GM23338 (cell line): ENCODE data around the gene BTBD1. TPM values are rescaled to one million over a fixed set of nuclear protein-coding genes. Genes with fewer than 3 reads are reported as not detected.
"Not testable (repeated sequence)": the region's sequence is repeated elsewhere in the genome, so short reads cannot be mapped to it uniquely, and the experiment has no call there.

ENCODE experiments used
- ATAC-seq: fragments of 200-7000 bp; cut with Tn5 transposase; 3 replicates; pipeline ENCODE4 v1.9.1; 2020
- DNase-seq: peaks from one replicate; pipeline ENCODE4 v3.0.0-alpha.2; 2015; ENCODE audit warnings: low spot score
- H2AFZ ChIP-seq: fragments of 200-600 bp; sonication (generic); 2 replicates; pipeline ENCODE4 v1.8.0; 2016; ENCODE audit warnings: antibody characterized with exemption, mild to moderate bottlenecking, moderate library complexity
- H3F3A ChIP-seq: fragments of 200-600 bp; sonication (generic); replicated peaks from 2 replicates; pipeline ENCODE4 v1.8.0; 2017; ENCODE audit warnings: antibody characterized with exemption, mixed run types, low read depth
- H3K27ac ChIP-seq: fragments of 200-600 bp; sonication (generic); 2 replicates; pipeline ENCODE4 v1.6.1; 2016; ENCODE audit warnings: low read depth
- H3K27me3 ChIP-seq: fragments of 200-600 bp; sonication (generic); 2 replicates; pipeline ENCODE4 v1.8.0; 2016; ENCODE audit warnings: mild to moderate bottlenecking, mixed run types, moderate library complexity; ENCODE audit not compliant: insufficient read depth
- H3K36me3 ChIP-seq: fragments of 200-600 bp; sonication (generic); 2 replicates; pipeline ENCODE4 v1.8.0; 2016; ENCODE audit warnings: mild to moderate bottlenecking; ENCODE audit not compliant: insufficient read depth
- H3K4me1 ChIP-seq: fragments of 200-600 bp; sonication (generic); 2 replicates; pipeline ENCODE4 v1.8.0; 2016; ENCODE audit warnings: mild to moderate bottlenecking, moderate library complexity; ENCODE audit not compliant: insufficient read depth
- H3K4me2 ChIP-seq: fragments of 200-600 bp; sonication (generic); 2 replicates; pipeline ENCODE4 v1.7.1; 2017; ENCODE audit warnings: mixed run types
- H3K4me3 ChIP-seq: fragments of 200-600 bp; sonication (generic); 2 replicates; pipeline ENCODE4 v1.6.1; 2016; ENCODE audit warnings: mixed run types
- H3K79me2 ChIP-seq: fragments of 200-600 bp; sonication (generic); replicated peaks from 2 replicates; pipeline ENCODE4 v1.8.0; 2017; ENCODE audit warnings: mild to moderate bottlenecking; ENCODE audit not compliant: insufficient read depth
- H3K9me2 ChIP-seq: fragments of 200-600 bp; sonication (generic); 2 replicates; pipeline ENCODE4 v1.8.0; 2017; ENCODE audit not compliant: insufficient read depth
- H4K20me1 ChIP-seq: fragments of 200-600 bp; sonication (generic); replicated peaks from 2 replicates; pipeline ENCODE4 v1.8.0; 2017; ENCODE audit warnings: mild to moderate bottlenecking; ENCODE audit not compliant: insufficient read depth
- H3K27ac Mint-ChIP-seq: 2 replicates; pipeline ENCODE4 v1.8.0; 2020; ENCODE audit warnings: inconsistent platforms, mild to moderate bottlenecking, moderate library complexity, mixed read lengths
- H3K27me3 Mint-ChIP-seq: 3 replicates; pipeline ENCODE4 v1.8.0; 2022; ENCODE audit warnings: low read depth, mild to moderate bottlenecking, moderate library complexity, mixed read lengths, inconsistent platforms; ENCODE audit not compliant: insufficient read depth, poor library complexity
- H3K36me3 Mint-ChIP-seq: 3 replicates; pipeline ENCODE4 v1.8.0; 2021; ENCODE audit warnings: low read depth, mild to moderate bottlenecking, inconsistent platforms, moderate library complexity, mixed read lengths
- H3K4me1 Mint-ChIP-seq: 3 replicates; pipeline ENCODE4 v1.8.0; 2020; ENCODE audit warnings: mild to moderate bottlenecking, inconsistent platforms, mixed read lengths
- H3K4me3 Mint-ChIP-seq: 3 replicates; pipeline ENCODE4 v1.8.0; 2021; ENCODE audit warnings: moderate library complexity, mild to moderate bottlenecking, inconsistent platforms, mixed read lengths
- H3K9me3 Mint-ChIP-seq: 3 replicates; pipeline ENCODE4 v1.8.0; 2020; ENCODE audit warnings: moderate library complexity, mild to moderate bottlenecking, inconsistent platforms, mixed read lengths
- CTCF ChIP-seq, 2 experiments: fragments of 200-600 bp in 1 of 2; sonication (generic) in 1 of 2; conservative IDR thresholded peaks; 2 replicates each; pipeline versions ENCODE4 v1.5.1 to v1.6.1; 2016 to 2017; ENCODE audit warnings: antibody characterized with exemption in 2 of 2, low read depth in 2 of 2, mild to moderate bottlenecking in 2 of 2, moderate library complexity in 1 of 2
- EZH2phosphoT487 ChIP-seq: fragments of 200-600 bp; sonication (generic); IDR thresholded peaks from one replicate; pipeline ENCODE4 v1.8.1; 2018; ENCODE audit warnings: antibody characterized with exemption; ENCODE audit not compliant: unreplicated experiment
- JUNB ChIP-seq: IDR thresholded peaks from one replicate; pipeline ENCODE4 v1.6.1; 2016; ENCODE audit warnings: antibody characterized with exemption; ENCODE audit not compliant: unreplicated experiment
- NANOG ChIP-seq: IDR thresholded peaks from 2 replicates; pipeline ENCODE4 v1.6.1; 2016; ENCODE audit warnings: antibody characterized with exemption, borderline replicate concordance
- REST ChIP-seq: IDR thresholded peaks from one replicate; pipeline ENCODE4 v1.6.1; 2018; ENCODE audit warnings: antibody characterized with exemption; ENCODE audit not compliant: unreplicated experiment
- STAT1 ChIP-seq: IDR thresholded peaks from one replicate; pipeline ENCODE4 v1.6.1; 2016; ENCODE audit warnings: antibody characterized with exemption; ENCODE audit not compliant: unreplicated experiment
- ZNF331 ChIP-seq: fragments of 250-450 bp; sonication (Bioruptor Pico); IDR thresholded peaks from 2 replicates; pipeline ENCODE4 v1.5.0; 2020; ENCODE audit warnings: low read depth, mild to moderate bottlenecking, moderate library complexity
- polyA plus RNA-seq: library from polyadenylated mRNA; unstranded; fragments of >200 nt; fragmentation: Nextera tagmentation; extraction: Ambion mirVana; gene quantifications from 2 replicates; pipeline ENCODE4 v1.2.1, GENCODE V29; 2016
- total RNA-seq: library from RNA; depleted of rRNA; stranded (reverse); fragments of >200 nt; shearing (Covaris generic); gene quantifications from 2 replicates; pipeline ENCODE4 v1.2.3, GENCODE V29; 2014

BTBD1 gene
- total and polyA plus RNA-seq, 2 experiments from 2014 or later: 12.6 to 66.1 TPM

- H3K4me1 Mint-ChIP-seq: no peaks in the 10 kb centered on the region
- H3K4me2 ChIP-seq: no peak overlapping the region
- peaks cover 54% of the 10 kb centered on the region for H3K36me3 Mint-ChIP-seq
- ATAC-seq: no peak
- no peak overlapping the region for H3K4me3 Mint-ChIP-seq
- H3K36me3 ChIP-seq: peaks cover 12% of the 10 kb centered on the region; the same call in 1 of the 2 replicates
- H3F3A ChIP-seq: no peaks in the 10 kb centered on the region
- H3K27me3 ChIP-seq: no peaks in the 10 kb centered on the region
- no peak for TF ChIP-seq REST
- H4K20me1 ChIP-seq: peaks cover 31% of the 10 kb centered on the region
- H3K4me1 ChIP-seq: no peaks in the 10 kb centered on the region
- no peak for DNase-seq
- no peak overlapping the region for H3K4me3 ChIP-seq
- no peak overlapping the region for H3K27ac ChIP-seq
- no peak overlapping the region for H2AFZ ChIP-seq
- H3K79me2 ChIP-seq: peaks cover 93% of the 10 kb centered on the region
- H3K27ac Mint-ChIP-seq: no peak overlapping the region
- no peaks in the 10 kb centered on the region; the same call in 2 of the 3 replicates for H3K9me3 Mint-ChIP-seq
- no peaks in the 10 kb centered on the region for H3K9me2 ChIP-seq
- no peaks in the 10 kb centered on the region for H3K27me3 Mint-ChIP-seq
These were observed 30.8 kb downstream of the BTBD1 start for GRCh38 chr15:83036253-83036652.

GRCh38 chr15:83031234-83031633 is 35.8 kb downstream of the BTBD1 start:
- H3K4me3 Mint-ChIP-seq, H3K4me3 ChIP-seq, DNase-seq, ATAC-seq, H3K36me3 ChIP-seq, H3K4me1 ChIP-seq, H3K4me1 Mint-ChIP-seq, H3K9me2 ChIP-seq, H4K20me1 ChIP-seq, H3K27ac ChIP-seq, H3K27me3 Mint-ChIP-seq, H3K27me3 ChIP-seq, H3K27ac Mint-ChIP-seq, H3K4me2 ChIP-seq, H3F3A ChIP-seq, H3K9me3 Mint-ChIP-seq, H2AFZ ChIP-seq: not testable (repeated sequence)
- peaks cover 52% of the 10 kb centered on the region for H3K79me2 ChIP-seq
- peaks cover 56% of the 10 kb centered on the region for H3K36me3 Mint-ChIP-seq

DNA sequence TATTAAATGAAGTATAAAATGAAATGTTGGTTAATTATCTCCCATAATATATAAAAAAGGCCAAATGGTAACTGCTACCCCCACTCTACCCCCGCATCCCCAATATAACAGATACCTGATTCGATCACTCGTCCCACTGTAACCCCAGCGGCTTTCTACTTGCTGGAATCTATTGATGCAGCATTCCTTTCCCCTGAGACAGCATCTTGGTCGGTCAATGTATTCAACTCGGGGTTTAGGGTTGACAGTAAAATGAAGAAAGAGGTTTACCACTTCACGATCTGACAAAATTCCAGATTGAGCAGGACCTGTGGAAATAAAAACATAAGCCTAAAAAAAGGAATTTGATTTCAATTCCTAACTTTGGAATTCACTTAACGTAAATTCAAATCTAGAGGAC is 37.0 kb downstream of the BTBD1 start:
- peaks cover 56% of the 10 kb centered on the region for H3K36me3 Mint-ChIP-seq
- Histone ChIP-seq H3K9me2 (no peaks in the 10 kb centered on the region), H3K36me3 (peaks cover 4% of the 10 kb centered on the region), H3K27ac (no peak overlapping the region), H2AFZ (no peak overlapping the region), H3K27me3 (no peaks in the 10 kb centered on the region), H3K4me1 (no peaks in the 10 kb centered on the region), H3K4me2 (no peak overlapping the region), H4K20me1 (peaks cover 10% of the 10 kb centered on the region; the same call in 1 of the 2 replicates), H3K4me3 (no peak overlapping the region), H3F3A (no peaks in the 10 kb centered on the region), H3K79me2 (peaks cover 40% of the 10 kb centered on the region)
- peak; percentile 22 for DNase-seq
- H3K27me3 Mint-ChIP-seq: no peaks in the 10 kb centered on the region
- ATAC-seq: no peak
- H3K9me3 Mint-ChIP-seq: no peaks in the 10 kb centered on the region; the same call in 2 of the 3 replicates
- H3K27ac Mint-ChIP-seq: peak overlapping the region; percentile 60; the same call in 1 of the 2 replicates
- H3K4me1 Mint-ChIP-seq: no peaks in the 10 kb centered on the region
- no peak for TF ChIP-seq CTCF (conservative IDR thresholded peaks at IDR 0.05; ENCODE audit: low read depth in 2 of 2)
- no peak for TF ChIP-seq ZNF331 (CRISPR knock-in tag)
- TF ChIP-seq NANOG: no peak
- no peak for TF ChIP-seq EZH2phosphoT487
- no peak for TF ChIP-seq STAT1
- no peak for TF ChIP-seq JUNB
- H3K4me3 Mint-ChIP-seq: no peak overlapping the region
